NT2/D1 (cell line): ENCODE measurements around the gene SLC6A11.

Experiments used
- YY1 ChIP-seq: IDR thresholded peaks from 2 replicates; pipeline ENCODE4 v1.6.1; 2011; ENCODE audit not compliant: insufficient read length, insufficient read depth
- ZNF274 ChIP-seq: IDR thresholded peaks from 2 replicates; pipeline ENCODE4 v1.6.1; 2011; ENCODE audit warnings: mild to moderate bottlenecking, low read depth, low read length

GRCh38 chr3:10808130-10808735 lies 7.8 kb upstream of the SLC6A11 start:
- TF ChIP-seq YY1 (no peak), ZNF274 (no peak)
